Nucleus accumbens (tissue), 56 donors: ENCODE measurements around the gene BRD1.
"Not testable (repeated sequence)": the region's sequence is repeated elsewhere in the genome, so short reads cannot be mapped to it uniquely, and the experiment has no call there.

Source experiments
- DNase-seq, 56 donors: peaks; one replicate each; lab custom pipeline; 2025; lab: John Stamatoyannopoulos, UW

Gene BRD1

DNA sequence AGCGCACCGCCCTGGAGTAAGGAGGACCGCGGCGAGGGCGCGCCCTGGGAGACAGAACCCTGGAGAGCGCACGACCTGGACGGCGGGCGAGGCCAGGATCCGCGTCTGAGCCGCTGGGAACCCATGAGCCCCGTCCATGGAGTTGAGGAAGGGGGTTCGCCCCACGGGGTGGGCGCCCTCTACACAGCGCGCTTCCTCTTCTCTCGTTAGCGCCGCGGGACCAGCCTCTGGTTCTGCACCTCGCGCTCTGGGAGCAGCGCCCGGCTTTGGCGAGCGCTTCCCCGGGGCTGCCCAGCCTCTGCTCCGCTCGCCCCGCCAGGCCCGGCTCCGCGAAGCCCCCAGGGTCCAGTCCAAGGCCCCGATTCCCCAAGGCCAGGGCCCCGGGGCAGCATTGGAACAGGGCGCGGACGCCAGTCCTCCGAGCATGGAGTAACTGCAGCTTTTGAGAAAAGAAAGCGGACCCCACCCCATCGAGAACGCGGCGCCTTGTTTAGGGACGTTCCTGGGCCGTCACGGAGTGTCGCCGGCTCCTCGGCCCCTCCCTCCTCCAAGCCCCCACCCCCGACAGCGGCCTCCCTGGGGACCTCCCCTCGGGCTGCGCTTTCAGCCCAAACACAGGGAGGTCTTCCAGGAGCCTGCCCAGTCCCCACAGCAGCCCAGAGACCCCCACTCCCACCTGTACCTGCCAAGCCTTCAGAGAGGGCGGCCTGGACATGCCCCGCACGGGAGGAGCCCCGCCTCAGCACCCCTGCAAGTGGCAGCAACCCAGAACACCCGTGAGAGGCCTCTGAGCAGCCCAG is 56.2 kb downstream of the BRD1 start:
- DNase-seq, result no peak

- no peak for DNase-seq
Observed at GRCh38 chr22:49770547-49771265, 57.0 kb downstream of the BRD1 start.

DNA sequence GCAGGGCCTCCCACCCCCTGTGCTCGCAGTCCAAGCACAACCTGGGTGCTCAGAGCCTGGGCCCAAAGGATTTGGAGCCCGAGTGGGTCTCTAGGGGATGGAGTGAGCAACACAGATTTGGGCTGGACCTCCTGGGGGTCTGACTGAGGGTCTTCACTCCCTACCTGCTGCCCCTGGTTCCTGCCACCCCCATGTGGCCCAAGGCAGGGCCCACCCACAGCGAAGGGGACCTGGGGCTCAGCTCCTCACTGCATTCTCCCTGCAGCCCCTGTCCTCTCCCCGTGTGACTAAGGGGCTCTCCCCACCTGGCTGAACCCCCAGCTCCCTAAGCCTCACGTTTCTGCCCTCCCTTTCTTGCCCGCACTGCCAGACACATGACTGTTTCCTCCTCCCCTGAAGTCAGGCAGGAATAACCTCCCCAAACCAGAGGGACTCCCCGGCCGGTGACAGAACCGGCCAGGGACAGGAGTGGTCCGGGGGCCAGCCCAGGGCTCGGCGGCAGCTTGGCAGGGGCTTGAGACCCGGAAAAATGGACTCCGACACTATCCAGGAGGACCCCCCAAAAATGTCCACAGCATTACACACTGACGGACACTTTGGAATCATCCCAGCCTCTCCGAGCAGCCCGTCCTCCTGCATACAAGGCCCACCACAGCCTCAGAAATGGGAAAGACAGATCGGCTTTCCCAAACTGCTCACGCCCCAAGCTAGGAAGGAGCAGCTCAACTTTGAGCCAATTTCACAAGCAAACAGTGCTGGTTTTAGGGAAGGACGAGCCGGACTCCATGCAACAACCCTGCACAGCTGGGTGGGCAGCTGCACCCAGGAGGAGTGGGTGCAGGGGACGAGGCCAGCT is 57.8 kb downstream of the BRD1 start:
- no peak for DNase-seq

- peak in 10 of 56 donors; percentile 6 to 62 (median 12) for DNase-seq
Observed at GRCh38 chr22:49768951-49769690, 58.6 kb downstream of the BRD1 start.

DNA sequence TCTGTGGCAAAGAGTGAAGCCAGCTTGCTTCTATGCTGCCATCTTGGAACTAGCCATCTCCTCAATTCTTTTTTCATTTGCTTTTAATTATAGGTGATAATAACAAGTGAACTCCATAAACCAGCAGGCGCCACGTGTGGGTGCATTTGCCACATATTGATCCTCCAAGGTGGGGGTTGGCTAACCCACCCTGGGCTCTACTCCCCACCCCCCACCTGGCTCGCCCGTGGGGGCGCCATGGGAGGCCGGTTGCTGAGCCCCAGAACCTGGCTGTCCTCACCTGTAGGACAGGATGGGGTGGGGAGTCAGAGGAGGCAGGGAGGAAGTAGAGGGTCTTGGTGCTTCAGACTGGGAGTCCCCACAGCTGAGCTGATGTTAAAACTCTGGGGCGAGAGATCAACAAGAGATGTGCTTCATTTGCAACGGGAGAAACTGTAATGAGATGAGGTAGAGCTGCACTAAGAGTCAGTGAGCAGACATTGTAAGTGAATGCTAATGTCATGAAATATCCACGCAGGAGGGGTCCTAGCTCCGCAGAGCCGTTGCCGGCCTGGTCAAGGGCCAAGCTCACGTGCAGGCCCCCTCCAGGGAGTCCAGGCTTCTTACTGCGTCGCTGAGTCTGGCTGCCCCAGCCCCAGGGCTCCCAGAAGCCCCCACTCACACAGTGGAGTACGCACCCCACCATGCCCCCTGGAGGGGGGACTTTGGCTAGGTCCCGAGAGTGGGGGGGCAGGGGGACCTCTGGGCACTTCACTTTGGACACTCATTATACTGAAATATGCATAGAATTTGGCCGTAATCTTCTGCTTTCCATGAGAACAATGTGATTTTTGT is 59.4 kb downstream of the BRD1 start:
- no peak for DNase-seq

DNA sequence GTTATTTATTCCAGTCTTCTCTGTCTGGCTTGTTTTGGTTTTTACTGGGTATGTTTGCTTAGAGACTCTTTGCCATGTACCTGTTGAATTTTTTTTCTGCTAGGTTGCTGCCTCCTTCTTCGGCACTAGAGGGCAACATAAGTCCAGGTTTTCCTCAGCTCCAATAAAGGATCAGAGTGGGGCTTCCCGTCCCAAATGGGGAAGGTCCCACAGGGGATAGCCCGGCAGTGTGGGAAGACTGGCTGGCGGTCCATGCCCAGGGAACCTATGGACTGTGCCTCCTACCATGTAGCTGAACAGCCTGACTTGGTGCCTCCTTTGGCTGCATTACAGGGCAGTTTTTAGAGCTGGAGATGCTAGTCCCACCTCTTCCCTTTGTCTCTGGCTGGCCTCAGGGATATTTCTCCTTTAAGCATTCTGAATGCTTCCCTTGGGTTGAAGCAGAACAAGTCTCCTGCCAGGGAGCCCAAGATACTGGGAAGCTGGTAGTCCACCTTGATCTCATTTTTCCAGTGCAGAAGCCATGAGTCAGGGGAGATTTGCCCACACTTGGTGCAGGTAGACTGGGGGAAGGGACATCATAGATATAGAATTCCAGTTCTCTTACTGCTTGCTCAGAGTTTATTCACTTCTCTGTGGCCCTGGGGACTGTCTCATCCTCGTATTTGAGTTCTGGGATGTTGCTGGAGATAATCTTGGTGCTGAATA is 60.2 kb downstream of the BRD1 start:
- DNase-seq, result no peak

DNA sequence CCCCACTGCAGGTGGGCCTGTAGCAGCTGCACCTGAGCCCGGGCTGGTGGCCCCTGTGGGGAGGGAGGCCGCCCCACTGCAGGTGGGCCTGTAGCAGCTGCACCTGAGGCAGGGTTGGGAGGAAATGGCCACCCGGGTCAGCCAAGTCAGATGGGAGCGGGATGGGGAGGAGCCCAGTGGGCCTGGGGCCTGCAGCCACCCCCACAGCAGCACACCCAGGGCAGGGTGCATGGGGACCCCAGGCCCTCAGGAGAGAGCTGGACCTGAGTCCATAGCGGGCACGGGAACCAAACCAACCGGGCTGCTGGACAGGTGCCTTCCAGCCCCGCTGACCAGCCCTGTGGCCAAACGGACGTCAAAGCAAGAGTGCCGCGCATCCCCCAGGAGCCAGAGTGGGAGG is 61.7 kb downstream of the BRD1 start:
- DNase-seq, result no peak

- DNase-seq, result no peak
Observed at GRCh38 chr22:49765091-49765771, 62.4 kb downstream of the BRD1 start.

- no peak for DNase-seq
Observed at GRCh38 chr22:49764127-49764581, 63.5 kb downstream of the BRD1 start.

- no peak for DNase-seq
Observed at GRCh38 chr22:49763696-49764095, 64.0 kb downstream of the BRD1 start.

DNA sequence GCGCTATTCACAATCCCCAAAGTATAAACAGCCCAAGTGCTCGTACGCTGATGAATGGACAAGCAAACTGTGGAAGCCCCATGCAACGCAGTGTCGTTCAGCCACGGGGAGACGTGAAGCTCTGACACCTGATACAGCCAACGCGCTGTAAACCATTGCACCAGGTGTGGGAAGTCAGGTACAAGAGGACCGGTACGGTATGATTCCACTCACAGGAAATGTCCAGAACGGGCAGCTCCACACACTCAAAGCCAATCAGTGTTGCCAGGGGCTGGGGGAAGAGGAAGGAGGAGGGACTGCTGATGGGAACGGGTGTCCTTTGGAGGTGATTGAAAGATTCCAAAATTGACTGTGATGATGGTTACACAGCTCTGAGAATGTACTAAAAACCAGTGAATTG is 64.5 kb downstream of the BRD1 start:
- DNase-seq, result no peak

DNA sequence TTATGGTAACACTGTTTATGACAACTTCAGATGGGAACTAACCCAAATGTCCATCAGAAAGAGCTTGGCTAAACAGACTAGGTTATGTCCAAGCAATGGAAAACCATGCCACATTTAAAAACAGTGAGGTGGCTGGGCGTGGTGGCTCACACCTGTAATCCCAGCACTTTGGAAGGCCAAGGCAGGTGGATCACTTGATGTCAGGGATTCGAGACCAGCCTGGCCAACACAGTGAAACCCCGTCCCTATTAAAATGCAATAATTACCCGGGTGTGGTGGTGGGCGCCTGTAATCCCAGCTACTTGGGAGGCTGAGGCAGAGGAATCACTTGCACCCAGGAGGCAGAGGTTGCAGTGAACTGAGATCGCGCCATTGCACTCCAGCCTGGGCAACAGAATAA is 65.1 kb downstream of the BRD1 start:
- not testable (repeated sequence) for DNase-seq

- DNase-seq, result peak in 4 of 56 donors; percentile 13 to 21 (median 18)
Observed at GRCh38 chr22:49761836-49762235, 65.8 kb downstream of the BRD1 start.

- DNase-seq, result no peak
Observed at GRCh38 chr22:49760630-49761571, 66.8 kb downstream of the BRD1 start.

- no peak for DNase-seq
Observed at GRCh38 chr22:49760280-49760629, 67.4 kb downstream of the BRD1 start.

- DNase-seq, result no peak
Observed at GRCh38 chr22:49756676-49757075, 71.0 kb downstream of the BRD1 start.

- no peak for DNase-seq
Observed at GRCh38 chr22:49756201-49756600, 71.5 kb downstream of the BRD1 start.
